ENCODE data around the gene WDR7.

The WDR7 gene

GRCh38 chr18:57018845-57019244 lies 367.7 kb downstream of the WDR7 start:
- no peak overlapping the region for H3K27ac ChIP-seq (ENCODE audit: low read length)
- H2AFZ ChIP-seq (ENCODE audit: low read length) = no peak overlapping the region
- H3K9me2 ChIP-seq (replicated peaks; ENCODE audit: insufficient read depth, low read length) = no peaks in the 10 kb centered on the region
- no peaks in the 10 kb centered on the region for H4K20me1 ChIP-seq (ENCODE audit: insufficient read depth, low read length)
- TF ChIP-seq EZH2phosphoT487 (IDR thresholded peaks at IDR 0.05; ENCODE audit: low read length) (no peak), CTCF (IDR thresholded peaks at IDR 0.05; ENCODE audit: low read length) (no peak), EZH2 (optimal IDR thresholded peaks at IDR 0.05; ENCODE audit: low read depth, low read length) (no peak)
- no peaks in the 10 kb centered on the region for H3K36me3 ChIP-seq (replicated peaks; ENCODE audit: insufficient read depth, low read length)
- no peaks in the 10 kb centered on the region for H3K79me2 ChIP-seq (ENCODE audit: low read length)
- DNase-seq = no peak
- H3K9me3 ChIP-seq (replicated peaks; ENCODE audit: insufficient read depth, low read length) = no peaks in the 10 kb centered on the region
- H3K4me2 ChIP-seq (ENCODE audit: low read depth, low read length) = no peak overlapping the region
- H3K27me3 ChIP-seq (replicated peaks; ENCODE audit: insufficient read depth, low read length) = no peaks in the 10 kb centered on the region
- no peak overlapping the region for H3K9ac ChIP-seq (ENCODE audit: low read length)
- no peaks in the 10 kb centered on the region for H3F3A ChIP-seq (ENCODE audit: insufficient read depth, low read length)
- peaks cover 7% of the 10 kb centered on the region; the same call in 1 of the 2 replicates for H3K4me1 ChIP-seq (ENCODE audit: low read length)
- no peak overlapping the region for H3K4me3 ChIP-seq (ENCODE audit: low read length)

- Histone ChIP-seq H3K9me3 (replicated peaks; ENCODE audit: insufficient read depth, low read length) (no peaks in the 10 kb centered on the region), H3K36me3 (replicated peaks; ENCODE audit: insufficient read depth, low read length) (no peaks in the 10 kb centered on the region), H3K4me1 (ENCODE audit: low read length) (peaks cover 4% of the 10 kb centered on the region; the same call in 1 of the 2 replicates), H3K9me2 (replicated peaks; ENCODE audit: insufficient read depth, low read length) (no peaks in the 10 kb centered on the region), H3K27ac (ENCODE audit: low read length) (no peak overlapping the region), H3K4me3 (ENCODE audit: low read length) (no peak overlapping the region), H4K20me1 (ENCODE audit: insufficient read depth, low read length) (no peaks in the 10 kb centered on the region), H2AFZ (ENCODE audit: low read length) (no peak overlapping the region), H3K27me3 (replicated peaks; ENCODE audit: insufficient read depth, low read length) (no peaks in the 10 kb centered on the region), H3K79me2 (ENCODE audit: low read length) (no peaks in the 10 kb centered on the region), H3K4me2 (ENCODE audit: low read depth, low read length) (no peak overlapping the region), H3F3A (ENCODE audit: insufficient read depth, low read length) (no peaks in the 10 kb centered on the region), H3K9ac (ENCODE audit: low read length) (no peak overlapping the region)
- DNase-seq = no peak
- TF ChIP-seq CTCF (IDR thresholded peaks at IDR 0.05; ENCODE audit: low read length) = no peak
- TF ChIP-seq EZH2 (optimal IDR thresholded peaks at IDR 0.05; ENCODE audit: low read depth, low read length) = no peak
- no peak for TF ChIP-seq EZH2phosphoT487 (IDR thresholded peaks at IDR 0.05; ENCODE audit: low read length)
Observed at GRCh38 chr18:57022716-57023115, 371.6 kb downstream of the WDR7 start.

- Histone ChIP-seq H3K9me3 (replicated peaks; ENCODE audit: insufficient read depth, low read length) (no peaks in the 10 kb centered on the region), H3K36me3 (replicated peaks; ENCODE audit: insufficient read depth, low read length) (no peaks in the 10 kb centered on the region), H3F3A (ENCODE audit: insufficient read depth, low read length) (no peaks in the 10 kb centered on the region), H3K4me3 (ENCODE audit: low read length) (no peak overlapping the region), H3K4me1 (ENCODE audit: low read length) (no peaks in the 10 kb centered on the region), H4K20me1 (ENCODE audit: insufficient read depth, low read length) (no peaks in the 10 kb centered on the region), H3K4me2 (ENCODE audit: low read depth, low read length) (no peak overlapping the region), H3K9me2 (replicated peaks; ENCODE audit: insufficient read depth, low read length) (no peaks in the 10 kb centered on the region), H3K79me2 (ENCODE audit: low read length) (no peaks in the 10 kb centered on the region), H3K27ac (ENCODE audit: low read length) (no peak overlapping the region), H2AFZ (ENCODE audit: low read length) (no peak overlapping the region), H3K9ac (ENCODE audit: low read length) (no peak overlapping the region), H3K27me3 (replicated peaks; ENCODE audit: insufficient read depth, low read length) (no peaks in the 10 kb centered on the region)
- no peak for DNase-seq
- TF ChIP-seq CTCF (IDR thresholded peaks at IDR 0.05; ENCODE audit: low read length) (no peak), EZH2 (optimal IDR thresholded peaks at IDR 0.05; ENCODE audit: low read depth, low read length) (no peak), EZH2phosphoT487 (IDR thresholded peaks at IDR 0.05; ENCODE audit: low read length) (no peak)
Observed at GRCh38 chr18:57023275-57023882, 372.2 kb downstream of the WDR7 start.
